KBM-7 (cell line): ENCODE measurements around the gene RAPGEF4.
A peak's percentile ranks its signal among the peaks of the same experiment; 100 is the strongest.
"Not testable (repeated sequence)": the region's sequence is repeated elsewhere in the genome, so short reads cannot be mapped to it uniquely, and the experiment has no call there.

Experiments used
- DNase-seq: peaks from one replicate; pipeline ENCODE4 v3.0.0-alpha.2; 2015
- in situ Hi-C: fragments of 300-500 bp; cut with MboI; formaldehyde crosslinking; loops from 2 replicates; pipeline ENCODE4 v1.14.3; 2020; ENCODE audit warnings: low sequenced_read_pairs, low pct_unique_long_range_greater_than_20kb, mixed read lengths

The RAPGEF4 gene

DNA sequence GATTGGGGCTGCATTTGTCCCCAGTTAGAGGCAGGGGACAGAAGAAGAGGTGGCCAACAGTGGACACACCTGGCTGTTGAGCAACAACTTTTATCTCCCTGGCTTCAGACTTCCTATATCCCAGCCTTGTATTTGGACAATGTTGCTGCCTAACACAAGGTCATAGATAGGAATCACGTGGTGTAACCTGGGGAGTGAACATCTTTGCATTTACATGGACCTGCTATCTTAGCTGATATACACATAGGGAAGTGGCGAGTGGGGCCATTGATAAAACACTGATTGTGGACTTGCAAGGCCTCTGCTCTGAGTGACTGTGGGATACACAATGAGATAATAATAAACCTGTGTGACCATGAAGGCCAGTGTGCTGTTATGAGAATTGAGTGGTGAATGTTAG, 26.9 kb downstream of the RAPGEF4 start:
- no peak for DNase-seq
- in situ Hi-C loops, result no loop called here

DNA sequence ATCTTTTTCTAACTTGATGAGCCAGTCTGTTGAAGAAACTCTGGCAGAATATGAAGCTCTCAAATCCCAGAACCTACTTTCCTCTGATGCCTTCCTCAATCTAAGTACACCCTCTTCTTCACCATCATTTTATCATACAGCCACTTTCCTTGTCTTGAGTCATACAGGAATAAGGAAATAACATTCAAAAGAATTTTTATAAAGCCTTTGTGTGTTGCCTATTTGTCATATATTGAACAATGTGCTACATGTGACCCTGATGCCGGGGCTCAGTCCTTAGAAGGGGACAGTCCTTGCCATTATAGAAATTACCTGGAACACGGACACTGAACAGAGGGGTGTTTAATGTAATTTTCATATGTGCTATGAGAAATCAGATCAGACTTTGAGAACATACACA, 27.4 kb downstream of the RAPGEF4 start:
- DNase-seq, result no peak
- in situ Hi-C loops, result no loop called here

DNA sequence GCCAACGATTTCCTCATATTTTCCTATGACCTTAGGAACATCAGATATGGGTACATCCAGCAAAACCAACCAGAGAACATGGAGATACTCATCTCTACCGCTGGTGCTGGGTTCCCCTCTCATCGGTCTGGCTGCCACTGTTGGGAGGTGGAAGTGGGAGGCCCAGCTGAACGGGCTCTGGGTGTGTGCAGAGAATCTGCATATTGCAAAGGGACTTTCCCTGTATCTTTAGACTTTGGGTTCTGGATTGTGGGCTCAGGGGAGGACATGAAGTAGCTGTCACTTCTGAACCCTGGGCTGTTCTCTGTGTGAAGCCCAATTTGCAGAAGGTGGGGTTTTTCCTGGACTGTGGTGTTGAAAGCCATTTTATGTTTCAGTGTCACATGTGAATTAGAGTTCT, 30.0 kb downstream of the RAPGEF4 start:
- in situ Hi-C loops, result no loop called here
- no peak for DNase-seq

DNA sequence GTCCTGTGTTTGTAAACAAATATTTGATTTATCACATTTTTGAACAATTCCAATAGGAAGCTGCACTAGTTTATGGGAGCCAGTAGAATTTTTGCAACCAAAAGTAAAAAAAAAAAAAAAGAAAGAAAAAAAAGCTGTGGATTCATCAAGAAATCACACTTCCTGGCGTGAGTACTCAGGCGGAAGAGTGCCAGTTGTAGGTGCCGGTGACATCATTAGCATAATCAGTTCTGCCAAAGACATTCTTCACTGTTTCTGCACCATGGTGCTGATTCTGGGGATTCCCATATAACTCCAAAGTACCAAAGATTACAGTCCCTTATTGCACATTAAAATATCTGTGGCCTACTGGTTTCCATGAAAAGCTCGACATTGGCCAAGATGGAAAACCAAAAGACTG, 32.8 kb downstream of the RAPGEF4 start:
- DNase-seq, result no peak
- in situ Hi-C loops, result no loop called here

DNA sequence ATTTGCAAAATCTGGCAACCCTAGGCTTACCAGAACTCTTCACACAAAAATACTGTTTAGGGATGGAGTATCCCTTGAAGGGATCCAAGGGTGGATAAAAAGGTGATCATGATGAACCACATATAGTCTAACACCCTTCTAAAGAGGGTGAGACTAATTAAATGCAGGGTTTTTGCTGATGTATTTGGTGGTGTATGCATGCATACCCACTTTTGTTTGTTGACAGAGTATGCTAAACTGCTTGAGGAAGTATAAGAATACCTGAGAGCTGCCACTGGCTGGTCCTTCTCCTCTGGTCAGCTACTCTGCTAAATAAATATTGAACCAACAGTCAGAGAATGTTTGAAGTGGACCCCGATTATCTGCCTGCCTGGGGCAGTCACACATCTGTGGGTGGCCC, 34.2 kb downstream of the RAPGEF4 start:
- in situ Hi-C loops, result no loop called here
- no peak for DNase-seq

DNA sequence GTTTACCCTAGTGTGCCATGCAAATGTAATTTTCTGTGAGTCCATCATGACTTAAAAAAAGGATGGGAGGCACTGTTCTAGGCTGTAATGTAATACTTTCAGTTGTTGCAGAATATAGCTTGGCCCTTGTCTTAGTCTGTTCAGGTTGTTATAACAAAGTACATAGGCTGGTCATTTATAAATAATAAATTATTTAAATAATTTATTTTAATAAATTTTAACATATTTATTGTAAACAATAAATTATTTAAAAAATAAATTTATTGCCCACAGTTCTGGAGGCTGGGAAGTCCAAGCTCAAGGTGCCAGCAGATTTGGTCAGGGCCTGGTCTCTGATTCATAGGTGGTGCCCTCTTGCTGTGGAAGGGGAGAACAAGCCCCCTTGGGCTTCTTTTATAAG, 35.2 kb downstream of the RAPGEF4 start:
- no peak for DNase-seq

DNA sequence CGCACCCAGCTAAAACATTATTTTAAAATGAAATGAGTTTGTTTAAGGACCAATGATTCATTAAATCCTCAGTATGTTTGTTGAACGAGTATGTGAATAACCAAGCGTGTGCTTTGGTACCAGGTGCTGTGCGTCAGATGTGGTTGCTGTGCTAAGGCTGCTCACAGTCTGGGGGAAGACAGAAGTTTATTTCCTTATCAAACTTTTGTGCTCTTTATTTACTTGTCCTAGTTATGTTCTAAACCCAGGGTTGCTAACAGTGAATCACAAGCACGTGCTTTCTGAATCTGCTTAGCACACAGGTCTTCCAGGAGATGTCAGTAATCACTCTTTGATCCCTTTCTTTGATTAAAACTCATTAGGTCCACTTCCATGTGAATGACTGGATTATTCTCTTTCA, 37.0 kb downstream of the RAPGEF4 start:
- no peak for DNase-seq
- in situ Hi-C loops, result no loop called here

More for the DNA sequence above, 35.2 kb downstream of the RAPGEF4 start:
- in situ Hi-C loops, result no loop called here

DNA sequence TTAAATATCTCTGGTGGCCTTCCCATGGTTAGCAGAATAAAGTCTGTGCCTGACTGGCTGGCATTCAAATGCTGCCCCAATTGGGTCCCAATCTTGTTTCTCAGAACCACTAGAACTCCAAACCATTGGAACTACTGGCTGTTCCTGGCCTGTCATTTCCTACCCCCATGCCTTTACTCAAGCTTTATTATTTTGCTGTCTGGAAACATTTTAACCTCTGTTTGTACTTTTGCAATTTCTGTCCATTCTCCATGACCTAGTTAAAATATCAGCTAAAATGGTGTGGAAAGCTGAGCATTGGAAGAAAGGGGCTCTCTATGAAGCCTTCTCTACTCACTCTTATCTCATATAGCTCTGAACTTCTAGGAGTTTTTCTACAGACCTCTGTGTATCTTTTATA, 38.7 kb downstream of the RAPGEF4 start:
- no peak for DNase-seq
- in situ Hi-C loops, result no loop called here

DNA sequence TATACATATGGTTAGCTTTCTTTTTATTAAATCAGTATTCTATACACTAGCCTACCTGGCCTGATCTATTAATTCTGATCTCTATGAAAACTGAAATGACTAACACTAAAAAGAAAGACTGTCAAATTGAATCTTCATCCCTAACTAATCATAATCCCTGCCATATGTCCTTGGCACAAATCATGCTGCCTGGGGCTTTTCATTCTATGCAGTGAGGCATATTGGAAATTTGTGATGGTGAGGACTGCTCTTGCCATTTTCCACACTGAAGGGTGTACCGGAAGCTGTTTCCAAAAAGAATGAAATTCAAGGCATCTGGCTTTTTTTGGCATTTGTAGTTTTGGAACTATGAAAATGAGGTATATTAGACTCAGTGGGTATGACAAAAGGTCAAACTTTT, 39.7 kb downstream of the RAPGEF4 start:
- in situ Hi-C loops, result no loop called here
- DNase-seq, result no peak

DNA sequence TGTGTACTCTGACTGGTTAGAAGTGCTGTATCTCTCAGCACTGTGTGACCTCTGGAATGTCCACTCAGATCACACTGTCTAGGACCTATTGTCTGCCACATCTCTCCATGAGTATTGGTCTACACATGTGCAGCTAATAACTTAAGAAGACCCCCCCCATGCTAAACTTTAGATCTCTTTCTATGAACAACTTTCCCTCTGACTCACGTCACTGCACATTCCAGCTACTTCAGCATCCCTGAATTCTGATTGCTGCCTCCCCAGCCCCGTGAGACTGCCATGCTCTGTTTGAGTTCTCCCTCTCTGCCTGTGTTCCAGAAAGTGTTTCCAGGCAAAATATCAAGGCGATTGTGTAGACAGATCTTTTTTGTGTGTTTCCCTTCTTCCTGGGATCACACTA, 41.8 kb downstream of the RAPGEF4 start:
- no peak for DNase-seq
- in situ Hi-C loops, result no loop called here

DNA sequence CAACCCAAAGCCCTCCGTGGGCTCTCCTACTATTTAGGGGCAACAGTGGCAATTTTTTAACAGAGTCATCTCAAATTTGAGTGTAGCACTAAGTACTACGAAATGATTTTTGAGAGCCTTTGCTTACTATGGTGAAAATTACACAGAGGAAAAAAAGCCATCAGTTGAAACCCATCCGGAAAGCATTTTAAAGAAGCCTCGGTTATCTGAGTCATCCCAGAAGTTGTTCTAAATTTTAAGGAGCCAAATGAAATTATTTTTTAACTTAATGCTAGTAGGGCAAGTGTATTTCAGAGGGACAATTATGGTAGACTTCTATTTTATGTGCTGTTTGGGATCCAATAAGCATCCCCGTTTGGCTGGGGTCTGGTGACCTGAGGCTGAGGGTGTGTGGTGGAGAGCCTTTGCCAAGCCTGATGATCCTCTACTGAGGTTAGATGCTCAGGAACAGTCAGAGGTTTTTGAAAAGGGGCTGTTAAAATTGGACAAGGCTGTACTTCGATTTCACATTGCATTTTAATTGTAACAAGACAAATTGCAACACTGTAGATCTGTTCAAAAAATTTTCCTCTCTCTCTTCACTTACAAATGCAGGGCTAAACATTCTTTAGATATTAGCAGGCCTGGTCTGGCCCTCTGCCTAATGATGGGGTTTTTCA, 47.0 kb downstream of the RAPGEF4 start:
- in situ Hi-C loops, result no loop called here
- DNase-seq, result no peak

DNA sequence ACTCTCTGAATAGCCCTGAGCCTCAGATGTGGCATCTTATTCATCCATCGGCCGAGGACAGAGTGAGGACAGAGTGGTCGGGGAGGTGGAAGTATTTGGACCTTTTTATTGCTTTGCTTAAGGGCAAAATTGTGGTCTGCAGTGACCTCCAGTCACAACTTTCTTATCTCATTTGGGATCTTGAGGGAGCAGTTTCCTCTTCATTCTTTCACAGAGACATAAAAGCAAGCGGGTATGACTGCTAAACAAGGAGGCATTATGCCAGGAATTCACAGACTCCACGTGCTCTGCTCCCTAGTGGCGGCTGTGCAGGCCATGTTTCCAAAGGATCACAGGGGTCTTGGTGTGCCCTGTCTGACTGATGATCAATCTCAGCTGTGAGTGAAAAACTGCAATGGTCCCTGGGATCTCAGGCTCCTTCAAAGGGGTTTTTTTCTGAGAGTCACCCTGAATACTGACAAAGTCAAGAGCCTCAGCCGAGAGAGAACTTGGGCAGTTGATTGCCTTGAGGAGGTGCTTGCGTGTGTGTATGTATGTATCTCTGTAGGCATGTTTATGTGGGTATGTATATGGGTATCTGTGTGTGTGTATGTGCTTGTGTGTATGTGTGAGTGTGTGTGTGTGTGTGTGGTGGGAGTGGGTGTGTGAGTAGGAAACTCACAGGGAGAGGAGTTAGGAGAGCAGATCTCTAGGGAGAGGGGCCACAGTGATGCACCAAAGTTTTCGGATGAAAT, 47.7 kb downstream of the RAPGEF4 start:
- in situ Hi-C loops, result no loop called here
- peak; percentile 64 for DNase-seq

DNA sequence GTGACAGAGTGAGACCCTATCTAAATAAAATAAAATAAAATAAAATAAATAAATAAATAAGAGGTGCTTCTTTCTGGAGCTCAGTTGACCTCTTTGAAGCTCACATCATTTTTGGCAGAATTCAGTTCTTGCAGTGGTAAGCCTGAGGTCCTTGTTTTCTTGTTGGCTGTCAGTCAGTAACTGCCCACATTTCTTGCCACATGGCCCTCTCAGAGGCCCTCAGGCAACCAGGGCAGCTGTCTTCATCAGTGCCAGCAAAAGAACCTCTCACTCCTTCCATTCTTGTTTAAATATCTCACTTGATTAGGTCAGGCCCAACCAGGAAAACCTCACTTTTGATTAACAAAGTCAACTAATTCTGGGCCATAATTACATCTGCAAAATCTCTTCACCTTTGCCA, 53.2 kb downstream of the RAPGEF4 start:
- in situ Hi-C loops, result no loop called here
- DNase-seq, result no peak

DNA sequence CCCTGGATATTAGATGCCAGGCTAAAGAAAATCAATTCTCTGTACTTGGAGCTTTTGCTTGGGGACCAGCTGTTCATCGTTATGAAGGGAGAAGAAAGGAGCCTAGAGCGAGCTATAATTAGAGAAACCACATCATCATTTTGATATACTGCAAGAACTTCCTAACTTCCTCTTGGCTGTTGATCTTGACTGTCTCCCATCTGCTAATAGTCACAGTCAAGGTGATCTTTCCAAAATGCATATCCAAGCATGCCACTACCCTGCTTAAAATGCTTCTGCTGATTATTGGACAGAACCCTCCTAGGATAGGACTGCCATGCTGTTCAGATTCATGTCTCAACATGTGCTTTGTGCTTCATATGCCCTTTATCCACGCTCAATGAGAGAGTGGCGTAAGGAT, 54.8 kb downstream of the RAPGEF4 start:
- in situ Hi-C loops, result no loop called here

DNA sequence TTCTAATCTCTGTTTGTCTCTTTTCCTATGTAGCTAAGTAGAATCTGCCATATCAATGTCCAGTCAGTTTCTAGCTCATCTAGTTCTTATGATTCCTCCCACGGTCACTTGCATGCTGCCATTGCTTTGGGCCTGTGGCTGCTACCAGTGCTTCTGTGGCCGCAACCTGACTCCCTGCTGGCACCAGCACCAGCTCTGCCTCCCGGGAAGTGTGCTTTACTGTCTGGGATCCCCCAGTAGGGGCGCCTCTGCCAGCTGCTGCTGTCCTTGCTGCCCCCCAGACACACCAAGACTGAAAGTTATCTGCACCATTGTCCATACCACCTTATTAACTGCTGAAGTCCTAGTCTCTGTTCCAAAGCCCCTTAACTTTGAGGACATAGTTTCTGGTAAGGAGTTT, 56.3 kb downstream of the RAPGEF4 start:
- no peak for DNase-seq
- in situ Hi-C loops, result no loop called here

More for the DNA sequence above, 54.8 kb downstream of the RAPGEF4 start:
- peak; percentile 62 for DNase-seq

DNA sequence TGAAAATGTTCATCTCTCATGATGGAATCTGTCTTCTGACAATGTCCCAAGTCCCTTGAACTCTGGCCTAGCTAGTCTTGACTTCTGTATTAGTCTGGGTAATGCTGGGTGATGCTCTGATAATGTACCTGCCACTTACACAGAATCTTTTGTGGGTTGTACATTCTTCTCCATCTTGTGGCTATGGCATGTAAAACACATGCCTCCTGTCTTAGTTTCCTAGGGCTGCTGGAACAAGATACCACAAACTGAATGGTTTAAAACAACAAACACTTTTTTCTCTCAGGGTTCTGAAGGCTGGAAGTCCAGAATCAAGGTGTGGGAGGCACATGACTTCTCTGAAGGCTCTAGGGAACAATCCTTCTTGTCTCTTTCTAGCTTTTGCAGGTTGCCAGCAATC, 57.1 kb downstream of the RAPGEF4 start:
- in situ Hi-C loops, result no loop called here
- no peak for DNase-seq

DNA sequence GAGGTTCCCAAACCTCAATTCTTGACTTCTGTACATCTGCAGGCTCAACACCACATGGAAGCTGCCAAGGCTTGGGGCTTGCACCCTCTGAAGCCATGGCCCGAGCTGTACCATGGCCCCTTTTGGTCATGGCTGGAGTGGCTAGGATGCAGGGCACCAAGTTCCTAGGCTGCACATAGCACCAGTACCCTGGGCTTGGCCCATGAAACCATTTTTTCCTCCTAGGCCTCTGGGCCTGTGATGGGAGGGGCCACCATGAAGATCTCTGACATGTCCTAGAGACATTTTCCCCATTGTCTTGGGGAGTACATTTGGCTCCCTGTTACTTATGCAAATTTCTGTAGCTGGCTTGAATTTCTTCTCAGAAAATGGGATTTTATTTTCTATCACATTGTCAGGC, 67.7 kb downstream of the RAPGEF4 start:
- DNase-seq, in situ Hi-C loops: not testable (repeated sequence)

DNA sequence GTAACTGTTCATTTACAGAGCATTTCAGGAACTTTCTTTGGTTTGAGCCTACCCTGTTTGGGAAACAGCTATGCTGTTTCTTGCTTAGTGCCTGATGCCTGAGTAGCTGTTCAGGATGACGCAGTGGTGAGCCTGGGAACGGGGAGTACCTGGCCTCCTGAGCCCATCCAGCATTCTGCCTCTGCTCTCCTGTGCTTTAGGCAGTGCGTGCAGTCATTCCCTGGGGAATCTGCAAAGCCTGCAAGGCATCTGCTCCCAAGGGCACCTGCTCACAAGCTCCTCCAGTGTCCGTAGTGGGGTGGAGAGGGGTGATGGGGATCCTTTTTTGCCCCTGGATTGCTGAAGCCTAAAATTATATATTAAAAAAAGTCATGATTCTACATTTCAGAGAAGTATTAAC, 68.8 kb downstream of the RAPGEF4 start:
- in situ Hi-C loops, result no loop called here

DNA sequence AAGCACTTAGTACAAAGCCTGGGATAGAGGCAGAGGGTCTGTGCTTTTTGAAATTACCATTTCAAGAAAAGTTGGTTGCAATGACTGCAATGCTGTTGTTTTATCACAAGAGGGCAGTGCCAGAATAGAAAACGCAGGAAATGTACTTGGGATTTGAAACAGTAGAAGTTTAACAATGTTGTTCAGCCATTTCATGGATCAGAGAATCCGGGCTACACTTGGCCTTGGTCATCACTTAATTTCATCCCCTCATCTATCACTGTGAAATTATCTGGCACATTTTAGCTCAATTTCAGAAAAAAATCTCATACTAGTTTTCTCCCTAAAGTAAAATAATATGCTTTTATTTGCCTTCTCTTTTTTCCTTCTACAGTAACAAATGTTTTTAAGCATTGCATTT, 70.8 kb downstream of the RAPGEF4 start:
- in situ Hi-C loops, result no loop called here
- peak; percentile 68 for DNase-seq

More for the DNA sequence above, 68.8 kb downstream of the RAPGEF4 start:
- DNase-seq, result no peak

DNA sequence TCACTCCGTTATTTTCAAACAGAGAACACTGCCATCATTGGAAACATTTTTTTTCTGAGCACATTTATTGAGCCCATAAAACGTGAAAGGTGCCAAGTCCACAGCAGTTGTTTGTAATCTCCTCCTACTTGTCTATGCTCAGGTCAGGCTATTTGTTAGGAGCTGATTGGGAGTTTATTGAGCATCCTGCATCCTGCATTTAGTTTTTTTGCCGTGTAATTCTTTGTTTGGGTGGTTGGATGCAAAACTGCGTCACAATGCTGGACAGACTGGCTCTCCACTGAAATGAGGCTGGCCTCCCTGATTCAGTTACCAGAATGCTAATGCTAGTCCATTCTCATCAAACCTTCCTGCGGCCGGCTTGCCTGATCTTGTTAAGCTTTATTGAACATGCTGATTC, 71.4 kb downstream of the RAPGEF4 start:
- DNase-seq, result no peak
- in situ Hi-C loops, result no loop called here

DNA sequence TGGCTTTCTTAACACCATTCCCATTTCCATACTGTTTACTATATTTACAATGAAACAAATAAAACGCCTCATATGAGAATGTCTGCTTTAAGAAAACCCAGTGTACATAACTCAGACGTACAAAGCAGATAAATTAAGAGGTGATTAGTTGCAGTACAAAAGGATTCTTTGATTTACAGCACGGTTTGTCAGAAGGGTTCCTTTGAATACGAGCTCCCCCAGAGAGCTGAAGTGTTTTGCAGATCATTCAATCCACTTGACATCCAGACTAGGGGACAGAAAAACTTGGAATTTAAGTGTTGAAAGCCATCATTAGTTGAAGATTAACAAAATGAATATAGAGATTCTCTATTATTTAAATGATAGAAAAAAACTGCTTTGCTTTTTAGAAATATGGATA, 72.5 kb downstream of the RAPGEF4 start:
- DNase-seq, result no peak
- in situ Hi-C loops, result no loop called here
